Measurements from ENCODE around the gene NUP42.

The NUP42 gene

DNA sequence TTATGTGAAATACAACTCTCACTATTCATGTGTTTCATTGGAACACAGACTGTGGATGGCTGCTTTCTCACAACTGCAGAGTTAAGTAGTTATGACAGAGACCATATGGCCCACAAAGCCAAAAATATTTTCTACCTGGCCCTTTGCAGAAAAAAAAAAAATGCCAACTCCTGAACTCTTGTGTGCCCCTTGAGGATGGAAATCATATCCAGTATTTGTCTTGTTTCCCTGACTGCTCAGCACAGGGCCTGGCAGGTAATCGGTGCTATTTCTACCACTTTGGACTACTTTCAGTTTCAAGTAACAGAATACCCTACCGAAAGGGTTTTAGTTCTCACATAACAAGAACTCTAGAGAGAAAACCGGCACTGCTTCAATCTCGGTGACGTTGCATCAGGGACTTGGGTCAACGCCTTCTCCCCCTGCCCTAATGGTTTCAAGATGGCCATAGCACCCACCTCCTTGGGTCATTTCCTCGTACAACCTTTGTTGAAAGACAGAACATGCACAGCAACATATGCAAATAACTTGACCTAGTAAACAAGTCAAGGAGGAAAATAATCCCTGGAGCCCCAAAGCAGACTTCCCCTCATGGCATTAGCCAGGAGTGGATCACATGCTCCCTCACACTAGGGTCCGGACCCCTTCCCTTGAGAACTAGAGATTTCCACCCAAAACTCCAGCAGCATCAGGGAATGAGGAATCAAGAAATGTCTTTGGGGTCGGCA is 52.9 kb downstream of the NUP42 start:
- peak; percentile 75 for DNase-seq (ENCODE audit: low spot score)
- TF ChIP-seq CTCF (IDR thresholded peaks at IDR 0.05; ENCODE audit: extremely low read depth, missing control alignments) = no peak

DNA sequence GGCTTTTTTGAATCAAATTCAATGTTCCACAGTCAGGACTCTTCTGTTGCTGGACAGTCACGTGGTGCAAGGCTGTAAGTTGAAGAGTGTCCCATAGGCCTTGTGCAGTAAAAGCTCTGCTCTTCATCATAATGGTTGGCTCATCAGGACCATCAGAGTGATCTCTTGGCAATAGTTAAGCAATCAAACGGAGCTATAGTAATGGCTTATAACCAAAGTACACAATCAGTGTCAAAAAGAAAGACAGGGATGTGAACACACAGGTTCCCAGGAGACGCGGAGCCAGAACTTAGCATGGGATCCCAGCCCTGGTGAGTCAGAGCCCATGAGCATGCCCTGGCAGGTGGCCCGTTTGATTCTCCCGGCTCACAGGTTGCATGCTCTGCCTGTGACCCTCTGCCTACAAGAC is 54.0 kb downstream of the NUP42 start:
- DNase-seq (ENCODE audit: low spot score) = no peak
- no peak for TF ChIP-seq CTCF (IDR thresholded peaks at IDR 0.05; ENCODE audit: extremely low read depth, missing control alignments)

GRCh38 chr7:23237000-23237399 is 55.2 kb downstream of the NUP42 start:
- no peak for TF ChIP-seq CTCF (IDR thresholded peaks at IDR 0.05; ENCODE audit: extremely low read depth, missing control alignments)
- no peak for DNase-seq (ENCODE audit: low spot score)

- DNase-seq (ENCODE audit: low spot score) = no peak
- TF ChIP-seq CTCF (IDR thresholded peaks at IDR 0.05; ENCODE audit: extremely low read depth, missing control alignments) = no peak
Measured at GRCh38 chr7:23238983-23239652, 57.3 kb downstream of the NUP42 start.

DNA sequence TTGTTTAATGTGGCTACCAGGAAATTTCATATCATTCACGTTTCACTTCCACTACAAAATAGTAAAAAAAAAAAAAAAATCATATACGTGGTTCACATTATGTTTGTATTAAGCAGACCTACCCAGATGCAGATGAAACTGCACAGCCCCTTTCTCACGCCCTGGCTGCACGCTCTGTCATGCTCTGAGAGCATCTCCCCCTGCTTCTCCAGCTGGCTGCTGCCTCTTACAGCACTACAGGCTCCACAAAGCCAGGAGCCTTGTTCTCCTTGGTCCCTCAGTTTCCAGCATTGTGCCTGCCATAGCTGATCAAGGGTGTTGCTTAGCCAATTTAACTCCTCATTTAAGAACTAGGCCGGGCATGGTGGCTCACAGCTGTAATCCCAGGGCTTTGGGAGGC is 57.9 kb downstream of the NUP42 start:
- DNase-seq (ENCODE audit: low spot score) = no peak
- TF ChIP-seq CTCF (IDR thresholded peaks at IDR 0.05; ENCODE audit: extremely low read depth, missing control alignments) = no peak

DNA sequence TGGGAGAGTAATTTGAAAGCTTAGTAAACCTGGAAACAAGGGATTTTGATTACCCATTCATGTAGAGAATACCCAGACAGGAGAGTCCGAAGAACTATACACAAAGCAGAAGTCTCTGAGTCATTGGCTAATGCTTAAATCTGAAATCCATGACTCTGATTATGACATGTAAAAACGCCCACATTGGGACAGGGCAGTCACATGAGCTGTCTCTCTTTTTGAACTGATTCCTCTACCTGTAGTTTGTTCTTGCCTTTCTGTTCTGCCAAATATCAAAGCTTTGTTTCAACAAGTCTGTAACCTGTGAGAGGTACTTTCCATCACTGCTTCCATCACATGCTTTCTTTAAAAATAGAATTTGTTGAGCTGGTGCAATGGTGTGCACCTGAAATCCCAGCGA is 60.5 kb downstream of the NUP42 start:
- TF ChIP-seq CTCF (IDR thresholded peaks at IDR 0.05; ENCODE audit: extremely low read depth, missing control alignments) = no peak
- DNase-seq (ENCODE audit: low spot score) = peak; percentile 47

- DNase-seq (ENCODE audit: low spot score) = no peak
Measured at GRCh38 chr7:23242935-23243334, 61.1 kb downstream of the NUP42 start.

More at GRCh38 chr7:23242935-23243334, 61.1 kb downstream of the NUP42 start:
- no peak for TF ChIP-seq CTCF (IDR thresholded peaks at IDR 0.05; ENCODE audit: extremely low read depth, missing control alignments)
